ENCODE results near the gene EDEM2.

Gene EDEM2

DNA sequence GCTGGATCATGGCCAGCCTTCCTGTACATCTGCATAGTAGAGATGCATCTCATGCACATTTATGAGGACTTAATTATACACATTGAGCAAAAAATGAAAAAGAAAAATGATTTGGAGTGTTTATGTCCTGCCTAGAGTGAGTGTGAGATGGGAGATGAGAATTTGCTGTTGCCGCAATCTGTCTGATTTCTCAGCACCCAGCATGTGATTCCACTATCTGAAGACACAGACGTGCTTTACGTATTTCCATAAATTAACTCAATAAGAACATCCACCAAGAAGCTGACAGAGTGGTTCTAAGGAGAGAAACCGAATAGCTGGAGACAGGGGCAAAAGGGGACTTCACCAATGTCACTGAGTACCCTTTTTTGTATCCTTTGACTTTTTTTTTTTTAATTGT lies 15.2 kb downstream of the EDEM2 start:
- Histone ChIP-seq H3K36me3 (no peaks in the 10 kb centered on the region; the same call in 1 of the 2 replicates), H3K4me3 (ENCODE audit: low read depth, low read length) (no peak overlapping the region), H3K9me3 (no peaks in the 10 kb centered on the region), H3K27me3 (no peaks in the 10 kb centered on the region), H3K4me1 (no peaks in the 10 kb centered on the region; the same call in 1 of the 2 replicates)
- TF ChIP-seq, protein P1, sequence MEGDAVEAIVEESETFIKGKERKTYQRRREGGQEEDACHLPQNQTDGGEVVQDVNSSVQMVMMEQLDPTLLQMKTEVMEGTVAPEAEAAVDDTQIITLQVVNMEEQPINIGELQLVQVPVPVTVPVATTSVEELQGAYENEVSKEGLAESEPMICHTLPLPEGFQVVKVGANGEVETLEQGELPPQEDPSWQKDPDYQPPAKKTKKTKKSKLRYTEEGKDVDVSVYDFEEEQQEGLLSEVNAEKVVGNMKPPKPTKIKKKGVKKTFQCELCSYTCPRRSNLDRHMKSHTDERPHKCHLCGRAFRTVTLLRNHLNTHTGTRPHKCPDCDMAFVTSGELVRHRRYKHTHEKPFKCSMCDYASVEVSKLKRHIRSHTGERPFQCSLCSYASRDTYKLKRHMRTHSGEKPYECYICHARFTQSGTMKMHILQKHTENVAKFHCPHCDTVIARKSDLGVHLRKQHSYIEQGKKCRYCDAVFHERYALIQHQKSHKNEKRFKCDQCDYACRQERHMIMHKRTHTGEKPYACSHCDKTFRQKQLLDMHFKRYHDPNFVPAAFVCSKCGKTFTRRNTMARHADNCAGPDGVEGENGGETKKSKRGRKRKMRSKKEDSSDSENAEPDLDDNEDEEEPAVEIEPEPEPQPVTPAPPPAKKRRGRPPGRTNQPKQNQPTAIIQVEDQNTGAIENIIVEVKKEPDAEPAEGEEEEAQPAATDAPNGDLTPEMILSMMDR (IDR thresholded peaks at IDR 0.05; ENCODE audit: low read depth, low read length), result no peak
- no peak for DNase-seq

DNA sequence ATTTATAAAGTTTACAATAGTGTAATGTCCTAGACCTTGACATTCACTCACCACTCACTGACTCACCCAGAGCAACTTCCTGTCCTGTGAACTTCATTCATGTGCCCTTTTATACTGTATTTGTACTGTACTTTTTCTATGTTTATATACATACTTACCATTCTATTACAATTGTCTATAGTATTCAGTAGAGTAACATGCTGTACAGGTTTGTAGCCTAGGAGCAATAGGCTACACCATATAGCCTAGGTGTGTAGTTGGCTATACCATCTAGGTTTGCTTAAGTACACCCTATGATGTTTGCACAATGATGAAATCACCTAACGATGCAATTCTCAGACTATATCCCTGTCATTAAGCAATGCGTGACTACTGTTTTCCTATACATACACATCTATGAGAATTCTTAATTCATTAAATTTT lies 17.5 kb downstream of the EDEM2 start:
- no peaks in the 10 kb centered on the region for H3K9me3 ChIP-seq
- no peaks in the 10 kb centered on the region for H3K27me3 ChIP-seq
- TF ChIP-seq, protein P1 (IDR thresholded peaks at IDR 0.05; ENCODE audit: low read depth, low read length), result no peak
- no peaks in the 10 kb centered on the region; the same call in 1 of the 2 replicates for H3K4me1 ChIP-seq
- no peak for DNase-seq
- no peak overlapping the region for H3K4me3 ChIP-seq (ENCODE audit: low read depth, low read length)
- H3K36me3 ChIP-seq, result no peaks in the 10 kb centered on the region; the same call in 1 of the 2 replicates

DNA sequence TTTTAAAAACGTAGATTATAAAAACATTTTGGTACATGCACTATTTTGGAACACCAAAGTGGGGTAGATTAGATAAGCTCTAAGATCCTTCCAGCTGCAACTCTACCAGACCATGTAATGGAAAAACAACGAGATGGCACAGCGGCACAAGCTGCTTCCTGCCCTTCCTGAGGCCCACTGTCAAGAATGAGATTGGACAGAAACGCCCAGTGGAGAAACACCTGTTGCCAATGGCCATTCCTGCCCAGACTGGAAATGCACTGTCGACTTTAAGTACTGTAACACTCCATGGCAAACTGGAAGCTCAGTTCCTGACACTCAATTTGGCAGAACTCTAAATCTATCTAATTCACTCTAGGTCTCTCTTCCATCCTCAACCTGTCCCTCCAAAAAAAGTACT lies 21.4 kb downstream of the EDEM2 start:
- TF ChIP-seq, protein P1 (IDR thresholded peaks at IDR 0.05; ENCODE audit: low read depth, low read length), result no peak
- Histone ChIP-seq H3K27me3 (no peaks in the 10 kb centered on the region), H3K4me3 (ENCODE audit: low read depth, low read length) (no peak overlapping the region), H3K4me1 (no peaks in the 10 kb centered on the region), H3K36me3 (peaks cover 6% of the 10 kb centered on the region; the same call in 1 of the 2 replicates), H3K9me3 (no peaks in the 10 kb centered on the region)
- DNase-seq, result no peak

DNA sequence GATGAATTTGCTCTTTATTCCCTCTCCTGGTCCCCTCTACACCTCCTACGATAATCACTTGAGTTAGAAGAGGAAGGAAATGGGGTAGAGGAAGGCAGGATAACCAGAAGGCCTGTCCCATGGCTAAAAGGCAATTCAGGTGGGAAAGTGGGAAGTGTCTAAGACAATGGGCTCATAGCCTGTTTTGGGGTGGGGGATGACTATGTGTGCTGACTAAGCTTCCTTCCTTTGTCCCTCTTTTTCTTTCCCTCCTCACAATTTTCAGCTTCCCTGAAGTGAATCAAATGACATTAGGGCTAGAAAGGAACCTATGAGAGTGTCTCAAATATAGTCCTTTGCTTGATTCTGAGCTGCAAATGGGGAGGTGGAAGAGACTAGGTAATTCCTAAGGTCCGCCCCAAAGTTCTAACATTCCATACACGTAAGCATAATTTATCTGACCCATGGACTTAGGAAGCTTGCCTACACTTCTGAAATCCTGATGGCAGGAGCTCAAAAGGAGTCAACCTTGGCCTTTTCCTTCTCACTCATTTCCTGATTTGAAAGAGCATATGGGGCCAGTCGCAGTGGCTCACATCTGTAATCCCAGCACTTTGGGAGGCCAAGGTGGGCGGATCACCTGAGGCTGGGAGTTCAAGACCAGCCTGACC lies 24.3 kb downstream of the EDEM2 start:
- Histone ChIP-seq H3K4me1 (no peaks in the 10 kb centered on the region), H3K36me3 (peaks cover 6% of the 10 kb centered on the region; the same call in 1 of the 2 replicates), H3K4me3 (ENCODE audit: low read depth, low read length) (no peak overlapping the region), H3K27me3 (no peaks in the 10 kb centered on the region), H3K9me3 (no peaks in the 10 kb centered on the region)
- TF ChIP-seq, protein P1 (IDR thresholded peaks at IDR 0.05; ENCODE audit: low read depth, low read length), result no peak
- DNase-seq, result no peak

DNA sequence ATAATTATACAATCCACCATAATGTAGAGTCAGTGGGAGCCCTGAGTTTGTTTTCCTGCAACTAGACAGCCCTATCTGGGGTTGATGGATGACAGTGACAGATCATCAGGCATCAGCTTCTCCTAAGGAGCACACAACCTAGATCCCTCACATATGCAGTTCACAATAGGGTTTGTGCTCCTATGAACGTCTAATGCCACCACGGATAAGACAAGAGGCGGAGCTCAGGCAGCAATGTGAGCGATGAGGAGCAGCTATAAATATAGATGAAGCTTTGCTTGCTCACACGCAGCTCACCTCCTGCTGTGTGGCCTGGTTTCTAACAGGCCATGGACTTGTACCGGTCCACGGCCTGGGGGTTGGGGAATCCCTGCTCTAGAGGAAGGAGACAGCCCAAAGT lies 25.9 kb downstream of the EDEM2 start:
- TF ChIP-seq, protein P1 (IDR thresholded peaks at IDR 0.05; ENCODE audit: low read depth, low read length), result no peak
- no peaks in the 10 kb centered on the region for H3K27me3 ChIP-seq
- H3K4me3 ChIP-seq (ENCODE audit: low read depth, low read length), result no peak overlapping the region
- H3K36me3 ChIP-seq, result peaks cover 6% of the 10 kb centered on the region; the same call in 1 of the 2 replicates
- DNase-seq, result no peak
- no peaks in the 10 kb centered on the region for H3K9me3 ChIP-seq
- H3K4me1 ChIP-seq, result no peaks in the 10 kb centered on the region

DNA sequence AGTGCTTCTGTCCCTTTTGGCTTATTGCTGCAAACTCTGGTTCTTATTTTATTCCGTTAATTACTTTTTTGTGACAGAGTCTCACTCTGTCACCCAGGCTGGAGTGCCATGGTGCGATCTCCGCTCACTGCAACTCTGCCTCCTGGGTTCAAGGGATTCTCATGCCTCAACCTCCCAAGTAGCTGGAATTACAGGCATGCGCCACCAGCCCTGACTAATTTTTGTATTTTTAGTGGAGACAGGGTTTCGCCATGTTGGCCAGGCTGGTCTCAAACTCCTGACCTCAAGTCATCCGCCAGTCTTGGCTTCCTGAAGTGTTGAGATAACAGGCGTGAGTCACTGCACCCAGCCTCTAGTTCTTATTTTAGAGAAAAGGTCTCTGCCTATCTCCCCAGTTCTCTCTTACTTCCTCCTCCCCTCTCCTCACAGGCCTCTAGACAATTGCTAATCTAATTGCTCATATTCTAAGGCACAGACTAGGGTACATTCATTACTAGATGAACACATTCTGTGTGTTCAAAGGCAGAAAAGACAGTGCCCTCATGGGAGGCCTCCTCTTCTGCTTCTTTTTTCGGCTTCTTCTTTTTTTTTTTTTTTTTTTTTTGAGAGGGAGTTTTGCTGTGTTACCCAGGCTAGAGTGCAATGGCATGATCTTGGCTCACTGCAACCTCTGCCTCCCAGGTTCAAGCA lies 27.0 kb downstream of the EDEM2 start:
- no peaks in the 10 kb centered on the region for H3K9me3 ChIP-seq
- H3K4me3 ChIP-seq (ENCODE audit: low read depth, low read length), result no peak overlapping the region
- DNase-seq, result no peak
- TF ChIP-seq, protein P1 (IDR thresholded peaks at IDR 0.05; ENCODE audit: low read depth, low read length), result no peak
- H3K4me1 ChIP-seq, result no peaks in the 10 kb centered on the region
- no peaks in the 10 kb centered on the region for H3K27me3 ChIP-seq
- H3K36me3 ChIP-seq, result peaks cover 6% of the 10 kb centered on the region; the same call in 1 of the 2 replicates
